Measurements from ENCODE around the gene RNLS.
A peak's percentile ranks its signal among the peaks of the same experiment; 100 is the strongest.

Gene RNLS

DNA sequence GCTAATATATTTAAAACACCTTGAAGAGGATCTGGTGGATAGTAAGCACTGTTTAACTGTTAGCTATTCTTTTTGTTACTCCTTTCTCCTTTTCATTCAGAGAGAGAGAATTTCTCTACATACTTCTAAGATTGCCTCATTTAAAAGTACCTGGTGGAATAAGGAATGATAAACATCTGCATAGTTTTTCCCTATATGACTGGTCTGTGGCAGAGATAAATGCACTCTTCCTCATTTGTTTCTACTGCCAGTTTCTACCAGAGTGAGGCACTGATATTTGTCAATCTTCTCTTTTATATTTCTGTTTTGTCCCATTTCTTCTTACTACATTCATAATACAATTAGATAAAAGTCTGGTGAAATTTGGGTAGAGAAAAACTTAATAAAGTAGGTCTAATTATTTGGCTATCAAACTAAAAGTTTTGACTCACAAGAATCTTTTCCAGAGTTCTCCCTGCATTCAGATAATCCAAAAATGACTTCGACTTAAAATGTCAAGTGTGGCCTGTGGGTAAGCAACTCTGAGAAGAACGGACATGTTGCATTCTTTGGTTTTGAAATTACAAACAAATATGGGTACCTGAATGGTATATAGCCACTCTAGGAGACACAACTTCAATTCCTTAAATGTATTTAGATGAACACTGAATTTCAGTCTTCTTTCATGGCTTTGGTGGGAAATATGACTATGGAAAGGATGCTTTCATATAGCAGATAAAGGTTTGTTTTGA is 38.8 kb downstream of the RNLS start:
- no peak for DNase-seq (ENCODE audit: low read depth)
- TF ChIP-seq, protein P1, sequence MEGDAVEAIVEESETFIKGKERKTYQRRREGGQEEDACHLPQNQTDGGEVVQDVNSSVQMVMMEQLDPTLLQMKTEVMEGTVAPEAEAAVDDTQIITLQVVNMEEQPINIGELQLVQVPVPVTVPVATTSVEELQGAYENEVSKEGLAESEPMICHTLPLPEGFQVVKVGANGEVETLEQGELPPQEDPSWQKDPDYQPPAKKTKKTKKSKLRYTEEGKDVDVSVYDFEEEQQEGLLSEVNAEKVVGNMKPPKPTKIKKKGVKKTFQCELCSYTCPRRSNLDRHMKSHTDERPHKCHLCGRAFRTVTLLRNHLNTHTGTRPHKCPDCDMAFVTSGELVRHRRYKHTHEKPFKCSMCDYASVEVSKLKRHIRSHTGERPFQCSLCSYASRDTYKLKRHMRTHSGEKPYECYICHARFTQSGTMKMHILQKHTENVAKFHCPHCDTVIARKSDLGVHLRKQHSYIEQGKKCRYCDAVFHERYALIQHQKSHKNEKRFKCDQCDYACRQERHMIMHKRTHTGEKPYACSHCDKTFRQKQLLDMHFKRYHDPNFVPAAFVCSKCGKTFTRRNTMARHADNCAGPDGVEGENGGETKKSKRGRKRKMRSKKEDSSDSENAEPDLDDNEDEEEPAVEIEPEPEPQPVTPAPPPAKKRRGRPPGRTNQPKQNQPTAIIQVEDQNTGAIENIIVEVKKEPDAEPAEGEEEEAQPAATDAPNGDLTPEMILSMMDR (IDR thresholded peaks at IDR 0.05; ENCODE audit: control insufficient read depth, insufficient read depth, low read depth, low read length, missing control alignments): no peak
- H3K4me3 ChIP-seq (ENCODE audit: control insufficient read depth, low read depth, low read length): no peak overlapping the region

DNA sequence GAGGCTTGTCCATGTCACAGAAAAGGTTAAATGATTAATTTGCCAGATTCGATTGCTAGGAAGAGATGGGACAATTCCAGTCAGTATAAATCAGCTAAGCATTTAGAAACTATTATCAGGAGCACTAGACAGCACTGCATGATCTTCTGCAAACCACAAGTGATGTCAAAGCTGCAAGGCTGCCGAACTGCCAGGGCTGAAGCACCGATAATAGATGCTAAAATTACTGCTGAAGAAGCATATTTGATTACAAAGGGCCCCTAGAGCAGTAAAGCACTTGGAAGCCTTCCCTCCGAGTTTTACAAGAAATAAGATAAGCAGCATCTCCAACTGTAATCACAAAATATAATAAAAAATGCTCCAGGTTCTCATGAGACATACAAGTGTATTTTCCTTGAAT is 40.6 kb downstream of the RNLS start:
- DNase-seq (ENCODE audit: low read depth): no peak
- TF ChIP-seq, protein P1 (IDR thresholded peaks at IDR 0.05; ENCODE audit: control insufficient read depth, insufficient read depth, low read depth, low read length, missing control alignments): no peak
- no peak overlapping the region for H3K4me3 ChIP-seq (ENCODE audit: control insufficient read depth, low read depth, low read length)

DNA sequence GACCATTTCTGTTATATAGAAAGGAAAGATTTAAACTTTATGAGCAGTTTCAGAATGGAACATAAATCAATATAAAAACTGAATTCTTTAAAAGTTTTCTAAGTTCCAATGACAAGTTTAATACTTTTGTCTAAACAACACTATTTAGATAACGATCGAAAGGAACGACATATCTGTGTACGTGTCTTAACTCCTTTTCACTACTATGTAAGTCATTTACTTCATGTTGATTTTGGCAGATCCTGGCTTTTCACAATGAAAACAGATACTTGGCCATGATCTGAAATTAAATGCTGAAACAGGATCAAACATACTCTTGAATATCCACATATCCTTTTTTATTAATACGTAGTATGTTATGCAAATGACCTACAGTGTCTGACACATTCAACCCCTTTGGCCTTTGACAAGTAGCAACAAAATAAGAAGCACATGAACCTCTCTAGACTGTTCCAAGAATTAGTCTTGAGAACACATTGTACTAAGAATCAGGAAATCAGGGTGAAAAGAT is 41.9 kb downstream of the RNLS start:
- TF ChIP-seq, protein P1 (IDR thresholded peaks at IDR 0.05; ENCODE audit: control insufficient read depth, insufficient read depth, low read depth, low read length, missing control alignments): no peak
- H3K4me3 ChIP-seq (ENCODE audit: control insufficient read depth, low read depth, low read length): no peak overlapping the region
- no peak for DNase-seq (ENCODE audit: low read depth)

DNA sequence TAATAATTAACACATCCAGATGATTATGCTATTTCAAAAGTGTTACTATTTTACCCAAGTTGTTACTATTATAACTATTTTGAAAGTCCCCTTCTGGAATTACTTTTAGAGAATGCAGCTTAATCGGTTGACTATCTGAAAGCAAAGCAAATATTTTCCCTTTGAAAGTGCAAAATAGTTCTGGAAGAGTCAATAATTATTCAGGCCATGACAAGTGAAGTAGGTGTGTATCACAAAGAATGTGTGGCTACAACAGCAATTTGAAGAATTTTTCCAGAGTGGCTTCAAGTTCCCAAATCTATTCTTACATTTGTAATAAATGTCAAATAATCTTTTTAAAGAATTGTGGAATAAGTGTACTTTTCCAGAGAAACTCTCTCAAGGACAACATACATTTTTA is 42.8 kb downstream of the RNLS start:
- no peak overlapping the region for H3K4me3 ChIP-seq (ENCODE audit: control insufficient read depth, low read depth, low read length)

DNA sequence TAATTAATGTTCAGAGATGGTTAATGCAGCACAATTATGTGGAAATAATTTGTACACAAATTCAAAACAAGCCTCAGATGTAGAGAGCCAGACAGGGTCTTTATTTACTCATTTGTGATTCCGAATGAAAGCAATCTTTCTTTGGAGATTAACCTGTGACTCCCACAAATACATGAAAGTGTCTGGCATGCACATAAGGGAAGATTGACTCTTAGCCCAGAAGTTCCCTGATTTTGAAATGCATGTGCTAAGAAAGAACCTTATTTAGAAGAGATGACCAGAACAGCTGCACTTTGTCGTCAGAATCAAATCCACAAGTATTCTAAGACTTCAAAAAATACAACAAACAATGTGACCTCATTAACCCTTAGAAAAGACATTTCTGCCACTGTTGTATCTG is 45.1 kb downstream of the RNLS start:
- peak; percentile 28 for DNase-seq (ENCODE audit: low read depth)
- TF ChIP-seq, protein P1 (IDR thresholded peaks at IDR 0.05; ENCODE audit: control insufficient read depth, insufficient read depth, low read depth, low read length, missing control alignments): no peak
- H3K4me3 ChIP-seq (ENCODE audit: control insufficient read depth, low read depth, low read length): no peak overlapping the region

More for the DNA sequence above, 42.8 kb downstream of the RNLS start:
- TF ChIP-seq, protein P1 (IDR thresholded peaks at IDR 0.05; ENCODE audit: control insufficient read depth, insufficient read depth, low read depth, low read length, missing control alignments): no peak
- no peak for DNase-seq (ENCODE audit: low read depth)

DNA sequence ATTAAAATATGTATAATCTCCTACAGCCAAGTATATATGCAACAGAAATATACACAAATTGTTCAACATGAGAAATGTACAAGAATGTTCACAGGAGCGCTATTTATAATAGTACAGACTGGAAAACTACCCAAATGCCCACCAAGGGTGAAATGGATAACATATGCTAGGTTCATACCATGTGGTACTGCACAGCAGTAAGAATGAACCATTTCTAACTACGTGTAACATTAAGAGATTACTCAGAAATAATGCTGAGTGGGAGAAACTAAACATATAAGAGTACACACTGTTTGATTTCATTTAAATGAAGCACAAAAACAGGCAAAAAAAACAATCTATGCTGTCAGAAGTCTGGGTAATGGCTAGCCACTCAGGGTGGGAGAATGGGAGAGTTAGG is 45.8 kb downstream of the RNLS start:
- H3K4me3 ChIP-seq (ENCODE audit: control insufficient read depth, low read depth, low read length): no peak overlapping the region
- DNase-seq (ENCODE audit: low read depth): no peak
- TF ChIP-seq, protein P1 (IDR thresholded peaks at IDR 0.05; ENCODE audit: control insufficient read depth, insufficient read depth, low read depth, low read length, missing control alignments): no peak

All from AG09309 (cell line).